Sigmoid colon (tissue), 7 donors: ENCODE results near the gene PRRT1. TPM values are rescaled to one million over a fixed set of nuclear protein-coding genes. Genes with fewer than 3 reads are reported as not detected.

Experiments
- DNase-seq: peaks from one replicate; pipeline ENCODE4 v3.0.0-alpha.2; 2019
- H3K27ac ChIP-seq, 4 donors: fragments of 200-600 bp; sonication (generic); one replicate each; pipeline ENCODE4 v1.5.1; 2016 to 2019; ENCODE audit warnings: mild to moderate bottlenecking in 1 of 4
- H3K27me3 ChIP-seq, 3 donors: fragments of 200-600 bp; sonication (generic); one replicate each; pipeline ENCODE4 v1.5.1; 2019; ENCODE audit warnings: mild to moderate bottlenecking in 1 of 3
- H3K36me3 ChIP-seq, 4 donors: fragments of 200-600 bp; sonication (generic); one replicate each; pipeline ENCODE4 v1.5.1; 2016 to 2019
- H3K4me1 ChIP-seq, 4 donors: fragments of 200-600 bp; sonication (generic); one replicate each; pipeline ENCODE4 v1.5.1; 2017 to 2019
- H3K4me3 ChIP-seq, 4 donors: fragments of 200-600 bp; sonication (generic); one replicate each; pipeline ENCODE4 v1.5.1; 2017 to 2019; ENCODE audit warnings: mild to moderate bottlenecking in 2 of 4, moderate library complexity in 1 of 4
- H3K9me3 ChIP-seq, 4 donors: fragments of 200-600 bp in 3 of 4; sonication (generic) in 3 of 4; one replicate each; pipeline versions ENCODE4 v1.5.1 to v1.6.1; 2013 to 2019
- CTCF ChIP-seq, 4 experiments: fragments of 450-650 bp in 3 of 4; fragments of 200-600 bp in 1 of 4; IDR thresholded peaks; one replicate each; pipeline ENCODE4 v1.5.1; 2016 to 2019; ENCODE audit warnings: antibody characterized with exemption in 4 of 4, mild to moderate bottlenecking in 3 of 4, moderate library complexity in 2 of 4
- EP300 ChIP-seq, 4 donors: sonication (generic); formaldehyde crosslinking; IDR thresholded peaks; one replicate each; pipeline ENCODE4 v1.6.1; 2017; ENCODE audit warnings: antibody characterized with exemption in 4 of 4
- POLR2A ChIP-seq, 2 donors: fragments of 450-650 bp; IDR thresholded peaks; one replicate each; pipeline ENCODE4 v1.6.1; 2016; ENCODE audit warnings: antibody characterized with exemption in 2 of 2, mild to moderate bottlenecking in 2 of 2, moderate library complexity in 2 of 2
- POLR2AphosphoS5 ChIP-seq, 4 donors: sonication (generic); formaldehyde crosslinking; IDR thresholded peaks; one replicate each; pipeline ENCODE4 v1.6.1; 2017; ENCODE audit warnings: antibody characterized with exemption in 4 of 4
- WGBS, 2 donors: extraction: QIAGEN DNeasy Blood & Tissue Kit; methylation state at CpG; one replicate each; pipeline ENCODE4 v1.1.7; 2013; 5-methylcytosine and 5-hydroxymethylcytosine counted together
- intact Hi-C: fragments of 100-400 bp; cut with DNase I; formaldehyde crosslinking; loops from one replicate; pipeline ENCODE4 v1.15.1; 2023
- polyA plus RNA-seq, 3 donors: library from polyadenylated mRNA; stranded (reverse); fragments of 200-250 nt; gene quantifications; one replicate each; pipeline ENCODE4 v1.2.3, GENCODE V29; 2013
- total RNA-seq, 4 donors: library from RNA; depleted of rRNA; stranded (reverse); fragments of >200 nt; gene quantifications; one replicate each; pipeline ENCODE4 v1.1.0, GENCODE V29; 2016
- donor health status: healthy with polysubstance abuse.
- donor health status: Bipolar disorder and iron deficiency.
- donor health status: healthy.

Gene PRRT1
- total and polyA plus RNA-seq, 7 donors, result 0.46 to 6.1 (median 2.5) TPM

GRCh38 chr6:32117461-32117860 lies 34.3 kb downstream of the PRRT1 start:
- H3K36me3 ChIP-seq, result peaks cover 32 to 73% (median 55%) of the 10 kb centered on the region in 4 donors
- no peak overlapping the region for H3K4me3 ChIP-seq
- no peaks in the 10 kb centered on the region for H3K9me3 ChIP-seq
- DNase-seq, result no peak
- H3K4me1 ChIP-seq, result peaks cover 0 to 33% (median 31%) of the 10 kb centered on the region in 4 donors
- 94 to 95% methylated on average over 9 of the region's 9 CpGs for WGBS, 2 donors
- TF ChIP-seq POLR2A (IDR thresholded peaks at IDR 0.05), result no peak
- no peak for TF ChIP-seq CTCF (IDR thresholded peaks at IDR 0.05)
- no peak for TF ChIP-seq EP300 (IDR thresholded peaks at IDR 0.05)
- no peak for TF ChIP-seq POLR2AphosphoS5 (IDR thresholded peaks at IDR 0.05)
- intact Hi-C loops, result loop anchor here (5.0 to 10.0 kb wide), 2 partner anchors 73 to 125 kb away; no protein-coding TSS in a partner anchor
- no peaks in the 10 kb centered on the region for H3K27me3 ChIP-seq
- H3K27ac ChIP-seq, result peak overlapping the region in 1 of 4 donors; percentile 14

GRCh38 chr6:32116674-32117073 lies 35.1 kb downstream of the PRRT1 start:
- Histone ChIP-seq H3K36me3 (peaks cover 32 to 65% (median 51%) of the 10 kb centered on the region in 4 donors), H3K27ac (peak overlapping the region in 1 of 4 donors; percentile 77), H3K9me3 (no peaks in the 10 kb centered on the region), H3K4me3 (no peak overlapping the region), H3K27me3 (no peaks in the 10 kb centered on the region), H3K4me1 (peaks cover 0 to 41% (median 39%) of the 10 kb centered on the region in 4 donors)
- TF ChIP-seq EP300 (IDR thresholded peaks at IDR 0.05) (no peak), POLR2AphosphoS5 (IDR thresholded peaks at IDR 0.05) (no peak), CTCF (IDR thresholded peaks at IDR 0.05) (peak in 1 of 4 experiments; percentile 7), POLR2A (IDR thresholded peaks at IDR 0.05) (no peak)
- WGBS, 2 donors, result 91% methylated on average over 7 of the region's 7 CpGs
- DNase-seq, result no peak
- intact Hi-C loops, result loop anchor here (5.0 to 10.0 kb wide), 2 partner anchors 72 to 126 kb away; no protein-coding TSS in a partner anchor

GRCh38 chr6:32115623-32116022 lies 36.1 kb downstream of the PRRT1 start:
- DNase-seq, result no peak
- peaks cover 0 to 51% (median 49%) of the 10 kb centered on the region in 4 donors for H3K4me1 ChIP-seq
- peaks cover 25 to 54% (median 41%) of the 10 kb centered on the region in 4 donors for H3K36me3 ChIP-seq
- peak overlapping the region in 2 of 4 donors; percentile 77 to 80 for H3K27ac ChIP-seq
- H3K9me3 ChIP-seq, result no peaks in the 10 kb centered on the region
- no peak overlapping the region for H3K4me3 ChIP-seq
- intact Hi-C loops, result loop anchor here (5.0 to 10.0 kb wide), 2 partner anchors 71 to 127 kb away; no protein-coding TSS in a partner anchor
- 88 to 92% methylated on average over 6 of the region's 6 CpGs for WGBS, 2 donors
- no peaks in the 10 kb centered on the region for H3K27me3 ChIP-seq
- no peak for TF ChIP-seq POLR2AphosphoS5 (IDR thresholded peaks at IDR 0.05)
- no peak for TF ChIP-seq POLR2A (IDR thresholded peaks at IDR 0.05)
- TF ChIP-seq EP300 (IDR thresholded peaks at IDR 0.05), result no peak
- TF ChIP-seq CTCF (IDR thresholded peaks at IDR 0.05), result no peak

GRCh38 chr6:32114796-32115195 lies 36.9 kb downstream of the PRRT1 start:
- peak overlapping the region; percentile 70 to 80 (median 76) for H3K27ac ChIP-seq
- WGBS, 2 donors, result 81 to 83% methylated on average over 8 of the region's 8 CpGs
- DNase-seq, result peak; percentile 68
- peaks cover 0 to 57% (median 52%) of the 10 kb centered on the region in 4 donors for H3K4me1 ChIP-seq
- intact Hi-C loops, result loop anchor here (5.0 to 10.0 kb wide), 2 partner anchors 70 to 128 kb away; no protein-coding TSS in a partner anchor
- H3K4me3 ChIP-seq, result no peak overlapping the region
- no peaks in the 10 kb centered on the region for H3K9me3 ChIP-seq
- no peaks in the 10 kb centered on the region for H3K27me3 ChIP-seq
- H3K36me3 ChIP-seq, result peaks cover 20 to 46% (median 33%) of the 10 kb centered on the region in 4 donors
- TF ChIP-seq POLR2A (IDR thresholded peaks at IDR 0.05) (no peak), POLR2AphosphoS5 (IDR thresholded peaks at IDR 0.05) (no peak), CTCF (IDR thresholded peaks at IDR 0.05) (no peak), EP300 (IDR thresholded peaks at IDR 0.05) (no peak)
